CD8-positive, alpha-beta memory T cell (primary cell): Measurements from ENCODE around the gene YLPM1. TPM values are rescaled to one million over a fixed set of nuclear protein-coding genes. Genes with fewer than 3 reads are reported as not detected.

Source experiments
- CTCF ChIA-PET: fragments of 350-600 bp; sonication (Branson Sonifier 250); formaldehyde crosslinking; loops from one replicate; lab custom pipeline; 2021; ENCODE audit warnings: antibody characterized with exemption; lab: Charles Lee
- POLR2A ChIA-PET: fragments of 350-600 bp; sonication (Branson Sonifier 250); formaldehyde crosslinking; loops from one replicate; lab custom pipeline; 2021; ENCODE audit warnings: antibody characterized with exemption; lab: Charles Lee
- DNase-seq, 5 donors: peaks; one replicate each; pipeline versions ENCODE4 v3.0.0 to v3.0.0-alpha.2; 2020 to 2022; ENCODE audit warnings: mixed read lengths in 1 of 5
- H3K27ac ChIP-seq: one replicate; pipeline ENCODE4 v1.7.0; 2013; ENCODE audit warnings: low read depth, mild to moderate bottlenecking, low read length, moderate library complexity
- H3K27me3 ChIP-seq: 2 replicates; pipeline ENCODE4 v1.7.0; 2013; ENCODE audit warnings: low read length, mild to moderate bottlenecking; ENCODE audit not compliant: insufficient read depth, poor library complexity, severe bottlenecking
- H3K36me3 ChIP-seq: 2 replicates; pipeline ENCODE4 v1.7.0; 2013; ENCODE audit warnings: mild to moderate bottlenecking, low read length, moderate library complexity; ENCODE audit not compliant: insufficient read depth
- H3K4me1 ChIP-seq: 2 replicates; pipeline ENCODE4 v1.7.0; 2013; ENCODE audit warnings: mild to moderate bottlenecking, low read length, moderate library complexity; ENCODE audit not compliant: insufficient read depth
- H3K4me3 ChIP-seq: 2 replicates; pipeline ENCODE4 v1.7.0; 2013; ENCODE audit warnings: mild to moderate bottlenecking, low read length
- H3K9me3 ChIP-seq: 2 replicates; pipeline ENCODE4 v1.7.0; 2013; ENCODE audit warnings: mild to moderate bottlenecking, low read length
- H3K27ac Mint-ChIP-seq, 8 donors: one replicate each; pipeline ENCODE4 v1.8.0; 2020 to 2021; ENCODE audit warnings: mixed read lengths in 8 of 8, mild to moderate bottlenecking in 6 of 8, inconsistent platforms in 3 of 8, moderate library complexity in 3 of 8
- H3K27me3 Mint-ChIP-seq, 2 donors: one replicate each; pipeline ENCODE4 v1.8.0; 2020 to 2021; ENCODE audit warnings: mixed read lengths in 2 of 2, mild to moderate bottlenecking in 1 of 2, moderate library complexity in 1 of 2
- H3K36me3 Mint-ChIP-seq, 3 donors: one replicate each; pipeline ENCODE4 v1.8.0; 2020 to 2021; ENCODE audit warnings: mixed read lengths in 3 of 3, inconsistent platforms in 1 of 3, mild to moderate bottlenecking in 1 of 3
- H3K4me1 Mint-ChIP-seq, 3 donors: one replicate each; pipeline ENCODE4 v1.8.0; 2020 to 2021; ENCODE audit warnings: mixed read lengths in 3 of 3, inconsistent platforms in 1 of 3, mild to moderate bottlenecking in 1 of 3
- H3K4me3 Mint-ChIP-seq, 7 donors: one replicate each; pipeline ENCODE4 v1.8.0; 2020 to 2021; ENCODE audit warnings: mixed read lengths in 7 of 7, mild to moderate bottlenecking in 6 of 7, moderate library complexity in 4 of 7, inconsistent platforms in 2 of 7
- H3K9me3 Mint-ChIP-seq, 5 donors: one replicate each; pipeline ENCODE4 v1.8.0; 2020 to 2022; ENCODE audit warnings: mixed read lengths in 5 of 5, mild to moderate bottlenecking in 3 of 5, moderate library complexity in 2 of 5, inconsistent platforms in 1 of 5
- polyA plus RNA-seq: library from polyadenylated mRNA; unstranded; fragments of 300-500 nt; fragmentation: Illumina TruSeq; gene quantifications from one replicate; pipeline ENCODE4 v1.2.3, GENCODE V29; 2021
- total RNA-seq, 2 experiments: library from RNA; stranded (reverse); gene quantifications; one replicate each; pipeline ENCODE4 v1.2.3, GENCODE V29; 2021

YLPM1 gene
- 10 to 100 TPM; 52.2 to 53.8 TPM for total RNA-seq
- polyA plus RNA-seq, result 16.9 TPM

GRCh38 chr14:74762917-74763802 is at the start of gene YLPM1:
Gene YLPM1, plus strand, starts transcription at chr14:74763316. Its CDS starts 174 bp downstream, at chr14:74763490.
- peak within 1 kb of the TSS; percentile 72 for H3K4me3 ChIP-seq
- H3K4me1 Mint-ChIP-seq, result peaks cover 47 to 56% (median 55%) of the 10 kb centered on the region in 3 donors
- POLR2A ChIA-PET, result interaction anchor here (0.5 to 1.6 kb wide), 16 partner anchors 19 to 898 kb away, joined by 3 to 9 read pairs (median 4); partner anchors contain the start of genes AREL1, FCF1, LTBP2 and MLH3

GRCh38 chr14:74713395-74713735 is 49.8 kb upstream of the YLPM1 start:
- Histone ChIP-seq H3K4me3 (peak overlapping the region; percentile 91), H3K36me3 (peaks cover 20% of the 10 kb centered on the region), H3K9me3 (no peaks in the 10 kb centered on the region), H3K27ac (peak overlapping the region; percentile 87), H3K4me1 (peaks cover 24% of the 10 kb centered on the region), H3K27me3 (no peaks in the 10 kb centered on the region)
- Mint-ChIP-seq H3K27ac (peak overlapping the region; percentile 84 to 100 (median 99)), H3K4me1 (peaks cover 49 to 74% (median 71%) of the 10 kb centered on the region in 3 donors), H3K36me3 (peaks cover 3 to 42% (median 13%) of the 10 kb centered on the region in 3 donors), H3K9me3 (no peaks in the 10 kb centered on the region), H3K27me3 (peaks cover 0 to 2% of the 10 kb centered on the region in 2 donors), H3K4me3 (peak overlapping the region; percentile 87 to 100 (median 98))
- DNase-seq, result no peak
- CTCF ChIA-PET, result interaction anchor here (1.5 to 2.0 kb wide), 2 partner anchors 101 to 104 kb away, joined by 6 read pairs; partner anchors contain the start of gene LTBP2
- POLR2A ChIA-PET, result interaction anchor here (0.5 to 2.2 kb wide), 3 partner anchors 21 to 95 kb away, joined by 3 to 5 read pairs (median 3); no protein-coding TSS in a partner anchor

More at GRCh38 chr14:74762917-74763802, at the start of gene YLPM1:
- H3K27me3 ChIP-seq, result no peaks in the 10 kb centered on the region
- H3K36me3 ChIP-seq, result no peaks in the 10 kb centered on the region
- Mint-ChIP-seq H3K9me3 (no peaks in the 10 kb centered on the region), H3K36me3 (peaks cover 0 to 26% (median 7%) of the 10 kb centered on the region in 3 donors), H3K27ac (peak within 1 kb of the TSS; percentile 88 to 99 (median 96)), H3K4me3 (peak within 1 kb of the TSS; percentile 78 to 92 (median 85)), H3K27me3 (no peaks in the 10 kb centered on the region)
- CTCF ChIA-PET, result interaction anchor here (0.7 to 3.6 kb wide), 18 partner anchors 14 to 630 kb away, joined by 3 to 19 read pairs (median 3); partner anchors contain the start of genes ABCD4 and LTBP2
- no peaks in the 10 kb centered on the region for H3K9me3 ChIP-seq
- H3K4me1 ChIP-seq, result peaks cover 31% of the 10 kb centered on the region
- peak within 1 kb of the TSS; percentile 87 for H3K27ac ChIP-seq
- peak; percentile 87 to 96 (median 95) for DNase-seq

DNA sequence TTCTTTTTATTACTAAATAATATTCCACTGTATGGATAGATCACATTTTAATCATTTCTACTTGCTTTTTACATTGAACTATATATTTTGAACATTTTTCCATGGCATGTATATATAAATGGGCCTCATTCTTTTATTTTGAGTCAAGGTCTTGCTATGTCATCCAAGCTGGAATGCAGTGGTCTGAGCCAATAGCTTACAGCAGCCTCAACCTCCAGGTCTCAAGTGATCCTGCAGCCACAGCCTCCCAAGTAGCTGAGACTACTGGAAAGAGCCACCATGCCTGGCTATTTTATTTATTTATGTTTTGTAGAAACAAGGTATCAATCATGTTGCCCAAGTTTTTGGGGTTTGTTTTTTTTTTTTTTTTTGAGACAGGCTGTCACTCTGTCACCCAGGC is 42.6 kb upstream of the YLPM1 start:
- H3K36me3 Mint-ChIP-seq, result peaks cover 12 to 62% (median 20%) of the 10 kb centered on the region in 3 donors
- no peak overlapping the region for H3K27ac ChIP-seq
- no peak overlapping the region for H3K4me3 ChIP-seq
- POLR2A ChIA-PET, result no interaction called here
- no peak overlapping the region for H3K4me3 Mint-ChIP-seq
- H3K27me3 ChIP-seq, result no peaks in the 10 kb centered on the region
- no peaks in the 10 kb centered on the region for H3K9me3 ChIP-seq
- peaks cover 7 to 15% (median 8%) of the 10 kb centered on the region in 3 donors for H3K4me1 Mint-ChIP-seq
- DNase-seq, result no peak
- H3K27ac Mint-ChIP-seq, result no peak overlapping the region
- H3K27me3 Mint-ChIP-seq, result no peaks in the 10 kb centered on the region
- H3K4me1 ChIP-seq, result no peaks in the 10 kb centered on the region
- peaks cover 30% of the 10 kb centered on the region for H3K36me3 ChIP-seq
- no peaks in the 10 kb centered on the region for H3K9me3 Mint-ChIP-seq
- CTCF ChIA-PET, result interaction anchor here (1.5 kb wide), 1 partner anchor 43 kb away, joined by 3 read pairs; the partner anchor contains the start of gene YLPM1

DNA sequence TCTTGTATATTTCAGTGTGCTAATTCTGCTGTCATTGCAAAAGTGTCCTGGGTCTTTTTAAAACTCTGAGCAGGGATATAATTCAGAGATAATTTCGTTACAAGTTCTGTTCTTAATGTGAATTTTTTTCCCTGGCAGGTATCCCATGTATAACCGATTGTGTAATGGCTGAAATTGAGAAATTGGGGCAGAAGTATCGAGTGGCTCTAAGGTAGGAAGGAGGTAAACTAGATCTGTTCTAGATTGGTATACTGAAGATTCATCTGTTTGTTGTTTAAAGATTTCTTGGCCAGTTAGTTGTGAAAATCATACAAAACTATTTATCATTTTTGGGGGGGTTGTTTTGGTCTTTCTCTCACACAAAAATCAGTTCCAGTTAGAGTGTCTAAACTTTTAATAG is 40.0 kb upstream of the YLPM1 start:
- DNase-seq, result no peak
- no peak overlapping the region for H3K4me3 ChIP-seq
- ChIA-PET CTCF (no interaction called here), POLR2A (interaction anchor here (0.6 kb wide), 1 partner anchor 169 kb away, joined by 3 read pairs; no protein-coding TSS in a partner anchor)
- H3K27me3 Mint-ChIP-seq, result no peaks in the 10 kb centered on the region
- H3K4me3 Mint-ChIP-seq, result no peak overlapping the region
- no peaks in the 10 kb centered on the region for H3K4me1 ChIP-seq
- H3K27ac ChIP-seq, result no peak overlapping the region
- peaks cover 13% of the 10 kb centered on the region for H3K36me3 ChIP-seq
- no peaks in the 10 kb centered on the region for H3K9me3 ChIP-seq
- no peaks in the 10 kb centered on the region for H3K9me3 Mint-ChIP-seq
- peaks cover 0 to 4% (median 0%) of the 10 kb centered on the region in 3 donors for H3K4me1 Mint-ChIP-seq
- peaks cover 12 to 48% (median 16%) of the 10 kb centered on the region in 3 donors for H3K36me3 Mint-ChIP-seq
- peak overlapping the region in 2 of 8 donors; percentile 42 to 74 for H3K27ac Mint-ChIP-seq
- H3K27me3 ChIP-seq, result no peaks in the 10 kb centered on the region

GRCh38 chr14:74732387-74732786 is 30.7 kb upstream of the YLPM1 start:
- H3K4me3 ChIP-seq, result no peak overlapping the region
- Mint-ChIP-seq H3K27ac (no peak overlapping the region), H3K9me3 (no peaks in the 10 kb centered on the region), H3K27me3 (no peaks in the 10 kb centered on the region), H3K36me3 (peaks cover 3 to 66% (median 17%) of the 10 kb centered on the region in 3 donors), H3K4me1 (no peaks in the 10 kb centered on the region), H3K4me3 (no peak overlapping the region)
- no peaks in the 10 kb centered on the region for H3K9me3 ChIP-seq
- POLR2A ChIA-PET, result interaction anchor here (1.1 kb wide), 1 partner anchor 121 kb away, joined by 3 read pairs; the partner anchor contains the start of gene LTBP2
- no peaks in the 10 kb centered on the region for H3K4me1 ChIP-seq
- peaks cover 15% of the 10 kb centered on the region for H3K36me3 ChIP-seq
- no peak overlapping the region for H3K27ac ChIP-seq
- CTCF ChIA-PET, result no interaction called here
- no peaks in the 10 kb centered on the region for H3K27me3 ChIP-seq
- DNase-seq, result no peak

- no peaks in the 10 kb centered on the region for H3K9me3 ChIP-seq
- no peaks in the 10 kb centered on the region for H3K4me1 ChIP-seq
- no peaks in the 10 kb centered on the region for H3K9me3 Mint-ChIP-seq
- peaks cover 3 to 68% (median 17%) of the 10 kb centered on the region in 3 donors for H3K36me3 Mint-ChIP-seq
- H3K36me3 ChIP-seq, result peaks cover 15% of the 10 kb centered on the region
- no peaks in the 10 kb centered on the region for H3K4me1 Mint-ChIP-seq
- no peaks in the 10 kb centered on the region for H3K27me3 ChIP-seq
- no peaks in the 10 kb centered on the region for H3K27me3 Mint-ChIP-seq
- CTCF ChIA-PET, result interaction anchor here (1.0 kb wide), 1 partner anchor 121 kb away, joined by 3 read pairs; the partner anchor contains the start of gene LTBP2
- DNase-seq, result no peak
- H3K4me3 ChIP-seq, result no peak overlapping the region
- H3K27ac ChIP-seq, result no peak overlapping the region
- no peak overlapping the region for H3K4me3 Mint-ChIP-seq
- POLR2A ChIA-PET, result no interaction called here
- H3K27ac Mint-ChIP-seq, result no peak overlapping the region
Measured at GRCh38 chr14:74733221-74733620, 29.9 kb upstream of the YLPM1 start.

- H3K4me1 ChIP-seq, result no peaks in the 10 kb centered on the region
- no peaks in the 10 kb centered on the region for H3K9me3 ChIP-seq
- no peaks in the 10 kb centered on the region for H3K27me3 ChIP-seq
- H3K27me3 Mint-ChIP-seq, result no peaks in the 10 kb centered on the region
- peak overlapping the region in 2 of 8 donors; percentile 17 to 54 for H3K27ac Mint-ChIP-seq
- CTCF ChIA-PET, result interaction anchor here (1.4 kb wide), 1 partner anchor 126 kb away, joined by 3 read pairs; no protein-coding TSS in a partner anchor
- no peak overlapping the region for H3K4me3 ChIP-seq
- peaks cover 15% of the 10 kb centered on the region for H3K36me3 ChIP-seq
- H3K27ac ChIP-seq, result no peak overlapping the region
- H3K36me3 Mint-ChIP-seq, result peaks cover 3 to 75% (median 17%) of the 10 kb centered on the region in 3 donors
- H3K4me3 Mint-ChIP-seq, result no peak overlapping the region
- DNase-seq, result no peak
- no peaks in the 10 kb centered on the region for H3K9me3 Mint-ChIP-seq
- H3K4me1 Mint-ChIP-seq, result no peaks in the 10 kb centered on the region
- POLR2A ChIA-PET, result interaction anchor here (0.6 kb wide), 1 partner anchor 27 kb away, joined by 5 read pairs; no protein-coding TSS in a partner anchor
Measured at GRCh38 chr14:74735125-74735524, 28.0 kb upstream of the YLPM1 start.
